GM18498 (cell line): ENCODE measurements around the gene CLASP1.
"Not testable (repeated sequence)": the region's sequence is repeated elsewhere in the genome, so short reads cannot be mapped to it uniquely, and the experiment has no call there.

Experiments used
- ATAC-seq: cut with Tn5 transposase; IDR thresholded peaks from one replicate; pipeline ENCODE4 v1.9.1; 2021; ENCODE audit warnings: mild to moderate bottlenecking, moderate library complexity; ENCODE audit not compliant: unreplicated experiment

The CLASP1 gene

DNA sequence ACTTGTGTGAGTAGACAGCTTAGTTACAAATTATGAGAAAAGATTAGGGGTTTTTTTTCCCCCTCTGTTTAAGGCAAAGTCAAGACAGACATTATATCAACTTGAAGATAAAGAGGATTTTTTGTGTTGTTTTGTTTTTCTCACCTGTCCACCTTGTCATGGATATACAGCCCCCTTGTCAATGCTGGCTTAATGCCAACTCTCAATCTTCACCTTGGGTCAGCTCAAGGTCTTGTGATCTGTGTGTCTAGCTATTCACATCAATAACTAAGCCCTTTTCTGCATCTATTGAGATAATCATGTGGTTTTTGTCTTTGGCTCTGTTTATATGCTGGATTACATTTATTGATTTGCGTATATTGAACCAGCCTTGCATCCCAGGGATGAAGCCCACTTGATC, 211.0 kb downstream of the CLASP1 start:
- not testable (repeated sequence) for ATAC-seq

DNA sequence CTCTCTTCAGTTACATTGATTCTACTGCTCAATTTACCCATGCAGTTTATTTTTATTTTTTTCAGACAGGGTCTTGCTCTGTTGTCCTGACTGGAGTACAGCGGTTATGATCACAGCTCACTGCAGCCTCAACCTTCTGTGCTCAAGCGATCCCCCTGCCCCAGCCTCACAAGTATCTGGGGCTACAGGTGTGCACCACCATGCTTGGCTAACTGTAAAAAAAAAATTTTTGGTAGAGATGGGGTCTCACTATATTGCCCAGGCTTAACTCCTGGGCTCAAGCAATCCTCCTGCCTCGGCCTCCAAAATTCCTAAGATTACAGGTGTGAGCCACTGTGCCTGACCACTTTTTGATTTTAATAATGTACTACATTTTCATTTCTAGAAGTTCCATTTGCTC, 212.3 kb downstream of the CLASP1 start:
- ATAC-seq = no peak

DNA sequence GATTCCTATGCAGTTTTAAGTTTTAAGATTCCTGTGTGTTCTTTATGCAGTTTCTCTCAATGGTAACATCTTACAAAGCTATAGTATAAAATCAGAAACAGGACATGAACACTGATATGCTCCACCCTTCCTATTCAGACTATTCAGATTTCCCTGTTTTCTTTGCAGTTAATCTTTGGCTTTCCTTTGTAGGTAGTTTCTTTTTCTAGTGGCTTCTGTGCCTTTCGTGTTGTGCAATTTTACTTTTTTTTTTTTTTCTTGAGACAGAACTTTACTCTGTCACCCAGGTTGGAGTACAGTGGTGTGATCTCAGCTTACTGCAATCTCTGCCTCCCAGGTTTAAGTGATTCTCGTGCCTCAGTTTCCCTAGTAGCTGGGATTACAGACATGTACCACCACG, 213.5 kb downstream of the CLASP1 start:
- ATAC-seq = no peak

DNA sequence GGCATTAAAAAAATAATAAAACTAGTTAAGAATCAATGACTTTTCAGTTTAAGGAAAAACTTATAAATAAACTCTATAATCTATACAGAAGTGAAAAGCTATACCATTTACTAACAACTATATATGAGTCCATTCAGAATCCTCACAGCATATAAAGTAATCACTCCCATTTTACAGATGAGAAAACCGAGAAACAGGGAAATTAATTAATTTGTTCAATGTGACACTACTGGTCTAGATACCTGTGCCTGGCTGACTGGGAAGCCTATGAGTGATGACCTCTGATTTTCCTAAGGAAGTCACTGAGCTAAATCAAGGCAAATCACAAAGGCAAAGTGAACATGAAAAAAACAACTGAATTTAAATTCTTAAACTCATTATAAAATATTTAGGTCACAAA, 218.0 kb downstream of the CLASP1 start:
- ATAC-seq = no peak

DNA sequence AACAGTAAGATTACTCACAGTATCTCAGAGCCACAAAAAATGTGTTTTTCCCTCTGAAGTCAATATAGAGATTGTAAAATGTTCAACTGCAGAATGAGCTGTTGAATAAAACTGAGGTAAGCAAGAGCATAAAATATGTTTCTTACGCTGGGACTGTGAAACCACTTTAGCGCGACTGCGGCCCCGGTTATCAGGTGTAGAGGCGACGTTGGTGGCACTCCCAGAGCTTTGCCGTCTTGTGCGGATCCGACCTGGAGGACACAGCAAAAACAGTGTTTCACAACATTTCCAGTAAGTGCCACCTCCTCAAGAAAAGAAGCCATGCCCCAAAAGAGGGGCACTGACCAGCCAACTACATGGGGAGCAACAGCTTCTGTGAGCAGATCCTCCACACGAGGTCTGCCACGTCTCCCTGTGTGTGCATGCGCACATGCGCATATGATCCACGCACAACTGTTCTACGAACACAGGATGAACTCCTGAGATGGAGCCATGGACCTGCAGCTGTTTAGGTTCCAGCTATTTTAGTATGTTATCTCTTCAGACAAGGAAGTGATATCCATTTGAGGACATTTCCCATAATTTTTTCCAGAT, 219.2 kb downstream of the CLASP1 start:
- ATAC-seq = no peak

DNA sequence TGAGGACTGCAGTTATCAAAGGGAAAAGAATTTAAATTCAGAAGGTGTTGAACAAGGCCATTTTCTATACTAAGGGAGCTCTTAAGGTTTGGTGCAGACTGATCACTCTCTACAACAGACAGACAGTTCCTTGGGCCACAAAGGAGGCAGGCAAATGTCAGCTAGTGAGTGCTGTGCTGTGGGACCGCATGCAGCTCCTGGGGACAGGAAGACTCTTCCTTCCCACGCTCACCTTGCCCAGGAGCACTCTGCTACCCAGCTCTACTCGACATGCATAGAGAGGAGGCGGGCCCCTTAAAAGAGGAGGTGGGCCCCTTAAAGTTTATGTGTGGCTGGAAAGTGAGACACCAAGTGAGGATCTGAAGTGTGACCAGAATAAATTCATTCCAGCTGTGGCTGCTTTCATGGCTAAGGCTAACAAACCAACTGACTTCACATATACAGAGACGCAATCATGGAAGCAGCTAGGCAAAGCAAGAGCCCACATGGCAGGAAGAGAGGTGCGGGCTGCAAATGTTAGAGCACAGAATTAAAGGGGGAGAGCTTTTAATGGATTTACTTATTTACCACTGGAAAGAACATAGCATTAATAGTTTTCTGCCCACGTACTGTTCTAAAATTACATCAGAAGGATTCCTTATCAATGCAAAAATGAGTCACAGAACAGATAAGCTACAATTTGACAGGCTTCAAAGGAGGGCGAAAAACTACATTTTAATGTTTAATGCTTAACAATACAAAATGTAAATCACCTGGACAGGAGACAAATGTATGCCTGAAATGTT, 220.0 kb downstream of the CLASP1 start:
- ATAC-seq = no peak

DNA sequence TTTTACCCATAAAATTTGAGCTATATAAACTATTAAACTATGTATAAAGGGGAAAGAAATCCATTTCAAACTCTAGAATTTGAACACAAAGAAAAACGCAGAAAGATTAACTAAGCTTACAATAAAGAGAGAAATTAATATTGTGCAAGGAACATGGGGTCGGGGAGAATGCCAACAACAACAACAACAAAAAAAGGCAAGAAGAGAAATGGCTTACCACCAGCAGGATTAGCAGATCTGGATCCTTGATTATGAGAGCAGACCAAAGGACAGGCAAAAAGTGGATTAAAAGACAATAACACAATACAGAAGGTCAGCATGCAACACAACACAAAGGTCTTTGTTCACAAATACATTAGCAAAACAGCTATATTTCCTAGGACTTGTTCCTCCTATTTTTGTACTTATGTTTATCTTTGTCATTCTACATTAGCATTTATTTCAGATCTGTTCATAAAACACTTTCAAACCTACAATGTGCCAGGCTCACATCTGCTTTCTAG, 222.0 kb downstream of the CLASP1 start:
- no peak for ATAC-seq

DNA sequence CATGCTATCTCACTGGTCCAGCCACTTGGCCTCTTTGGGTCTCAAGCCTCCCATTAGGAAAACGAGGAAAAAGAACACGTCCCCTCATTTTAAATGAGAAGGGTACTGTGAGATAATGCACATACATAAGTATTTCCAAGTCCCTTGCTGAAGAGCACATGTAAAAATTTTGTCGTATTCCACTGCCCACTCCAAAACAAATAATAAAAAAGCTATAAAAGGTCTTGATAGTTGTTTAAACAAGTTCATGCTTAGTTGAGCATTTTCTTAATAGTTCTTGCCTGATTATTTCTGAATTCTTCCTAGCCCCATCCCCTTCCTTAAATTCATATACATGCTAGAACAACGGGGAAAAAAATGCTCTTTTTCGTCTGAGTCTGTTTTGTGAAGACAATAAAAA, 228.8 kb downstream of the CLASP1 start:
- ATAC-seq = no peak

DNA sequence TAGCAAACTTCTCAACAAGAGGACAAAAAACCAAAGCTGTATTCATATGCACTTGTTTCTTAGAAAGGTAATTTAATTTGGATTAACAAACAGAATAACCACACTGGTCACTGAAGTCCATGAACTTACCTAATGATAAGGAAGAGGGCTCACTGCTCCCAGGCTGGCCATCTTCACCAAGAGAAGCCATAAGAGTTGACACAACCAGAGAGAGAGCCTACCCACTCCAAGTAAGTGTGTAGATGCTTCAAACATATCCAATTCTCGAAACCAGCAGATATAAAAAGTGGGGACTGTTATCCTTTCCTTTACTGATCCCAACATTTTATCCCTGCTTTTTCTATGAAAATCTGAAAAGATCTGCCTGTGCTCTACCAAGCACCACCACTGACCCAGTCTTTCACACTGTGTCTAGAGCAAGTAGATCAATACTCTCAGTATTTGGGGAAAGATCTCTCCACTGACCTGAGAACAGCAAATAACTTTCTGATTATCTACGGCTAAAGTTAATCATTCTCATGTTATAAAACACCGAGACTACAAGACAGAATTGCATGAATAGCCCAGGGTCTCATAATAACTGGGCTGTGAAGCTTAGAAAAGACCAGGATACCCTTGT, 230.1 kb downstream of the CLASP1 start:
- no peak for ATAC-seq

DNA sequence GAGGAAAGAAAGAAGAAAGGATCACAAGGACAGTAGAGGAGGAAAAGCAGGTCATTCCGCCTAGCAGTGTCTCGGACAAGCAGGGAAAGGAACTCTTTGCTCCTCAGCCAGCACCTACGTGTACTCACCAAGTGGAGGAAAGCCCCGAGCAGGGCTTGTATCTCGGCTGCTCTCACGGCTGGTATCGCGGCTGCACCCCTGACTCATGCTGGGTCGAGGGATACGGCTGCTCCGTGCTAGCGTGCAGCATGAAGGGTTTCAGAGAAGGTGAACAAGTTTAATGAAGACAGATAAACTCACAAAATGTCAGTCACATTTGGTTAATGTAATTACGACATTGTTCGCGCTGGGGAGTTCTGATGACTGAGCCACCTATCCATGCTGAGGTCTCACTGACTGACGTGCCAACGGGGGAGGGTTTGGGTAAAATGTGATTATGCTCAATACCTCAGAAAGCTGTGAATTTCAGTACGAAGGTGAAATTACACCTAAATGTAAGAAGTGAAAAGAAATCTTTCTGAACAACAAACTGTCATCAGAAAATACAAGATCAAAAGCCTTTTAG, 230.7 kb downstream of the CLASP1 start:
- no peak for ATAC-seq

DNA sequence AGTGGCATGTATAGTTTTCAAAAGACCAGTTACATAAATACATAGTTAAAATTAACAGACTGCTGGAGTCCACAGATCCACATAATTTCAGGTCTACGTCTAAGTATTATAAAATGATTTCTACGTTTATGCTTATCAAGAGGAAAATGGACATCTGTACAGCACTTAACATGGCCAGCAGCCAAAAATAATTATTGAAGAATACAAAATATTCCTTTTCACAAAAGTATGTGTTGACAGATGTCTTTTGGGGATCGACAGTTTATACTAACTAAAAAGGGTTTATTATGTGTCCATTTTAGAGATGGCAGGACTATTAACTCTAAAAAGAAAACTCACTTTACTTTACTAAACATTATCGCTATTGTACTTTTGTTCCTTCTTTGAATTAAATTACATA, 231.4 kb downstream of the CLASP1 start:
- ATAC-seq = no peak

DNA sequence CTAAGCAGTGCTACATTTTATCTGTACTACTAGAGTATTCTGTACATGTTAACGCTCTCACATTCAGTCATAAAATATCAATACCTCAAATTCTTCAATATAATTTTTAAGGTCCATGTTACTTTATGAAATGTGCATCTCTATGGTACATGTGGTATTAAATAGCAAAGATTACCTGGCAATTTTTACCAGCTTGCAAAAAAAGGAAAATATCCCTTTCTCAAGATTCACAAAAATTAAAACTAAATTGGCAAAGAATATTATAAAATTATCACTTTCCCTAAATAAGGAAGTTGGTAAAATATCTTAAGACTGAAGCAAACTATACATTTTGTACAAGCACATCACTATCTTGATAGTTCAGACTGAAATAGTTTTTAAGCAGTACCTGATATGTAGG, 233.5 kb downstream of the CLASP1 start:
- ATAC-seq = no peak

DNA sequence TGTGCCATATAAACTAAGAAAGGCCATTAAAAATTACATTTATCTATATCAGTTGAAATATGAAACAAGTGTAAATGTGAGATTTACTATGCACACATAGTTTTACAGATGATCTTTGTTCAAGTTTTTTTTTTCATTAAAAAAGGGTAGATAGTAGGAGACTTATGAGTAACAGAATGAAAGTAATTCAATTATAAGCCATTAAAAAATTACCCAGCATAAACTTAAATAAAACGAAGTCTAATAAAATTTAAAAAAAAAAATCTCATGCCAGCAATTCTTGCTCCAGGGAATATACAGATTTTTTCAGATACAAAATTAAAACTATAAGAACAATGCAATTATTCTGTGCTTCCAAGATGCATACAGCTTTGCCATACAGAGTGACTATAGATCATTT, 236.9 kb downstream of the CLASP1 start:
- no peak for ATAC-seq

DNA sequence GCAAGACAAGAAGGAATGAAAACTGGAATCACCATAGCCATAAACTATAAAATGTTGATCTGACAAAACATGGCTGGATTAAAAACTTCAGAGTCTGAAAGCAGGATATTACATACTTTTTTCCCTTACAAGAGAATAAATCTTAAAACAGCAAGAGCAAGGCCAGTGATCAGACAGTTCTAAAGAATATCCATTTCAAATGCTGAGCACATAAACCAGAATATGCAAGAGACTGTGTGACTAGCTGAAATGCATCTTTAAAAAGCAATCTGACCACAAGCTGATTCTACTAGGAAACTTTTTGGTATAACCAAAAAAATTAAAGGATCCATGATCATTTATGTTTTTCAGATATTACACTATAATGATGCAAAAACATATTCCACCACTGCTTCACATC, 239.3 kb downstream of the CLASP1 start:
- no peak for ATAC-seq

DNA sequence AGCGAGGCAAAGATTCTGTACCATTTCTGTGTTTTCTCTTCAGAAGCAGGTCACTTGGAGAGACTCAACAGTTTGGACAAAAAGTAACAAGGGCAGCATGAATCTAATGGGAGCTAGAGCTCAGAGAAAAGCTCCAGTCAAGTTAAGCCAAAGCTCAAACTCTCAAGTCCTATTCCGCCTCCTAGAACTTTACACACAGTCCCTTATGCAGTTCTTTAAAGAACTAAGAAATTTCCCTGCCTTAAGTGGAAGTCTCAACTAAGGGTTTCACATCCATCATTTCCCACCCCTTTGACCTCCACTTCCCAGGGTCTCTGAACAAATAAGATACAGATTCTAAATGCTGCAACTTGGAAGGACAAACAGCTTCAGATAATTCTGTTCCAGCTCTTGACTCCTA, 239.9 kb downstream of the CLASP1 start:
- ATAC-seq = no peak

DNA sequence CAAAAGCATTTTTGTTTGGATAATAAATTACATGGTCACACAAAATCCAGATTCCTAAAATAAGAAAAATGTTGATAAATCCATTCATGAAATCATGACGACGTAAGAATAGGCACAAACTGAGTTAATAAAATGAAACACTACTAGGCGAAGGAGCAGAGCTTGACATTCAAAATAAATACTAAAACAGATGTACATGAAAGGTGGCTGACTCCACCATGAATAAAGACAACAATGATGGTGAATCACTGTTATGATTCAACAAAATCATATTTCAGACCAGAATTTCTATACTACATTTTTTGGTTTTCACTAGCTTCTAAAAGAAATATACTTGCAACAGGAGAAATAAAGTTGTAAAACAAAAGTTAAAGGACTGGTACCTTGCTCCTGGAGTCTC, 240.6 kb downstream of the CLASP1 start:
- no peak for ATAC-seq

DNA sequence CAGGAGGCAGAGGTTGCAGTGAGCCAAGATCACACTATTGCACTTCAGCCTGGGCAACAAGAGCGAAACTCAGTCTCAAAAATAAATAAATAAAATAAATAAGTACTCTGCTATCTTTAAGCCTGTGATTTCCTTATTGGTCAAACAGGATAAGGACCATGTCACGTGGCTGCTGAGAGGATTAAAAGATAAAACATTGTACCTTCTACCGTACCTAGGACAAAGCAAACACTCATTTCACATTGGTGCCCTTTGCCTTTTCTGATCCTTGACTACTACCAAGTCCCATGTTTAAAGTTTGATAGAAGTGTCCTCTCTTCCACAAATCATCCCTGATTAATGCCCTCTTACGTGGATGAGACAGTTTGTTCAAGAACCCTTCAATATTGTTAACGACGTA, 244.0 kb downstream of the CLASP1 start:
- no peak for ATAC-seq

DNA sequence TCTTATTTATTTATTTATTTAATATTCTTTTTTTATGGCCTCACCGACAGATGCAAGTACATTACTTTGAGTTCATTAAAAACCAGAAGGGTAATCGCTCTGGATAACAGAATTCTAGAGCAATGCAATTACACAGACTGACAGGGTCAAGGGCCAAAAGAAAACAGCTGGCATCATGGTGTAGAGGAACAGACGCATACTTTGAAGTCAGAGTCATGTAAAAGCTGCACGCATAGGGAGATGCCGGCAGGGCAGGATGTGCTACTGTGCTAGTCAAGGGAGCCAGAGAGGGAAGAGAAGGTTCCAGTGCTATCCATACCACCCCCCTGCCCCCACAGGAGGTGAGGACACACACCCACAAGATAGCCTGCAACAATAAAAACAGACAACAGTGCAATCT, 249.1 kb downstream of the CLASP1 start:
- no peak for ATAC-seq

DNA sequence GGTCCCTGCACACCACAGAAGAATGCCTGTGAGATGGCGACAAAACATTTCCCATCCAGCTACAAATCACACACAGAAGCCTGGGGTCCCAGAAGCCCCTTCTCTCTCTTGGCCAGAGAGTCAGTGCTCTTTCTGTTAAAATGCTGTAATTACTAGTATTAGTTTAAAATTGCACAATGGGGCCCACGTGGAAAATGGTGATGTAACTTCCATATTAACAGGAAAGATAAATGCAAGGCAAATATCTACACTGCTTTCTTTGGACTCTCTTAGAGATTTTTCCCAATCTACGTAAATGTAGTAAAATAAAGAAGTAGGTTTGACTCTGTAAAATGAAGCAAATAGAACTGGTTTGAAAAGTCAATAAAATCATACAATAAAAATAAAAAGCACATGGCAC, 250.4 kb downstream of the CLASP1 start:
- ATAC-seq = no peak

DNA sequence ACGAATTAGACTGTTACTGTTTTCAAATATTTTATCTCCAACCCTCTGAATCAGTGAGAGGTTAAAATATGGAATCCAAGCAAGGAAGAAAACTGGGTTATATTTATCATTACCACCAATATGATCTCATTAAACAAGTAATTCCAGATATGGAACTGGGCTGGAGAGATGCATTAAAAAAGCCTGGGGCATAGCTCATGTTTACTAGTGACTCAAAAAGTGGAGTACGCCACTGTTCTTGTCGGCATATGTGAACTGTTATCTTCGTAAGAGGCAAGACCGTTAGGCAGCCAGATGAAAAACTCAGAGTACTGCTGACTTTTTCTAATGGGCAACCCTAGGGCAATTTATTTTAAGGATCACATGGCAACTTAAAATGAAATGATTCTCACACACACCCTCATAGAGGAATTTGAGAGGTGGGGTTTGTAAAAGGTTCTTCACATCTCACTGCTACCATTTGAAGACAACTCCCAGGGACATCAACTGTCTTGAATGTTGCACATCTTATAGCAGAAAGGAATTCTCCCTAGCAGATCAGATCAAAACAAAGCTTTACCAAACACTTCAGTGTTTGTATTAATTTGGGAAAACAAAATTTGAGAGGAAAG, 259.1 kb downstream of the CLASP1 start:
- no peak for ATAC-seq

DNA sequence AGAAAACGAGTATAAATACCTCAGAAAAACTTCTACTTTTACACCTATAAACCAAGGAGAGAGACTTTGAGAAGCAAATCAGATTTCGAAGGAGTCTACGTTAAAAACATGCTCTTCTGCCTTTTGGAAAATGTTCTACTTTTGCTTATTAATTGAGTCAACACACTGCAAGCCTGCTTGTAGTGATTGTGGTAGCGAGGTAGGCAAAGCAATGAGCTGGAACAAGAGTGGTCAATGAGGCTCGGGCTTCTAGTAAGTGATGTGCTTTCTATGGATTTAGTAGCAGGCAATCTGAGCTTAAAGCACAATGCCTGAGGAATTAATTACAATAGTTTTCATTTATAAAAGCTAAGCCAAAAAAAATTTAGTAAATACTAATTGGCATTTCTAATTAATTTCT, 260.9 kb downstream of the CLASP1 start:
- no peak for ATAC-seq
